ENCODE measurements around the gene L3MBTL3.
A peak's percentile ranks its signal among the peaks of the same experiment; 100 is the strongest.
"Not testable (repeated sequence)": the region's sequence is repeated elsewhere in the genome, so short reads cannot be mapped to it uniquely, and the experiment has no call there.

Gene L3MBTL3

GRCh38 chr6:130143709-130144108 lies 125.3 kb downstream of the L3MBTL3 start:
- in situ Hi-C loops (cut with HindIII; ENCODE audit: low sequenced_read_pairs), result no loop called here
- no peak overlapping the region for H3K4me3 ChIP-seq (ENCODE audit: low read depth, low read length)
- DNase-seq (ENCODE audit: low read depth), result no peak
- TF ChIP-seq CTCF (IDR thresholded peaks at IDR 0.05; ENCODE audit: low read depth, low read length, missing control alignments), result no peak

DNA sequence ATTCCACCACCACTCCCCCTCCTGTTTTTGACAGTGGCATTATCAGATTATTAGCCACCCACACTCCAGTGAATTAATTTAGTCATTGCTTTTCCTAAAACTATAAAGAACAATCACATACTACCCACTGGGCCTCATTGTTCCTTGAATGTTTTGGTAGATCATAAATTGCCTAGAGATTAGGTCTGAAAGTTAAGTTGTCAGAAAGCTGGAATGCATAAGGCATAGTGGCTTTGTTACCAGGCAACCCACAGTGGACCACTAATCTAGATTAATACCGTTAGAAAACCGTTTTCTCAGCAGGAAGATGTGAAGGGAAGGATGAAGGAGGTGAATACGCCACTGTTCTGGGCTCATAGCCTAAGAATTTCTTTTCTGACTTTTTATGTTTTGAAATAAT lies 128.7 kb downstream of the L3MBTL3 start:
- peak; percentile 26 for DNase-seq (ENCODE audit: low read depth)
- no peak overlapping the region for H3K4me3 ChIP-seq (ENCODE audit: low read depth, low read length)
- TF ChIP-seq CTCF (IDR thresholded peaks at IDR 0.05; ENCODE audit: low read depth, low read length, missing control alignments), result no peak
- in situ Hi-C loops (cut with HindIII; ENCODE audit: low sequenced_read_pairs), result no loop called here

DNA sequence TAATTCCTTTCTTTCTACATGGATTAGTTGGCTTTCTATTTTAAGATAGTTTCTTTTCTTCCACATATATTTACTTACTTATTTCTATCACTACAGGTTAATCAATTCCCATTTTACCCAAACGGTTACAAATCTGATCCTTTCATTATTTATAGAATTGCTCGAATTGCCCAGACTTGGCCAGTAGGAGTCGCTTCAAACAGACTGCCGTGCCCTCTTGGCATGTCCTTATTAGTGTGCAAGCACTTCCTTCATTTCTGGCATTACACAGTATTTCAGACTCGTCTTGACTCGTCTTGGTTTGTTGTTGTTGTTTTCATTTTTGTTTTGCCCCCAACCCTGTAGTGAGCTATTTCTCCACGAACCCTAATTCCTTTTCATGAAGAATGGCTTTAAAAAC lies 129.8 kb downstream of the L3MBTL3 start:
- no peak for DNase-seq (ENCODE audit: low read depth)
- in situ Hi-C loops (cut with HindIII; ENCODE audit: low sequenced_read_pairs), result no loop called here
- no peak for TF ChIP-seq CTCF (IDR thresholded peaks at IDR 0.05; ENCODE audit: low read depth, low read length, missing control alignments)
- no peak overlapping the region for H3K4me3 ChIP-seq (ENCODE audit: low read depth, low read length)

DNA sequence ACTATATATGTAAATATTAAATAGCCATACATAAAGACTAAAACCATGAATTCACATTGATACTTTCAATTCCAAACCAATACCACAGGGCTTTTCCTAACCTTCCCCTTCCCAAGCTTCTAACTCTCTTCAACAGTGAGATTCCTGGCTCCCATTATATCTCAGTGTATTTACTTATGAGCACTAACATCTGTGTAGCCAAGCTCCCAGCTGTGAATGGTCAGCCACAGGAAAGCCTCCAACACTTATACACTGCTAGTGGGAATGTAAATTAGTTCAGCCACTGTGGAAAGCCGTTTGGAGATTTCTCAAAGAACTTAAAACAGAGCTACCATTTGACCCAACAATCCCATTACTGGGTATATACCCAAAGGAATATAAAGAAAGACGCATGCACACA lies 130.6 kb downstream of the L3MBTL3 start:
- DNase-seq (ENCODE audit: low read depth), result peak; percentile 70
- H3K4me3 ChIP-seq (ENCODE audit: low read depth, low read length); in situ Hi-C loops (cut with HindIII; ENCODE audit: low sequenced_read_pairs): not testable (repeated sequence)

GRCh38 chr6:130150906-130151305 lies 132.5 kb downstream of the L3MBTL3 start:
- H3K4me3 ChIP-seq (ENCODE audit: low read depth, low read length), result no peak overlapping the region
- no peak for DNase-seq (ENCODE audit: low read depth)
- in situ Hi-C loops (cut with HindIII; ENCODE audit: low sequenced_read_pairs), result no loop called here

DNA sequence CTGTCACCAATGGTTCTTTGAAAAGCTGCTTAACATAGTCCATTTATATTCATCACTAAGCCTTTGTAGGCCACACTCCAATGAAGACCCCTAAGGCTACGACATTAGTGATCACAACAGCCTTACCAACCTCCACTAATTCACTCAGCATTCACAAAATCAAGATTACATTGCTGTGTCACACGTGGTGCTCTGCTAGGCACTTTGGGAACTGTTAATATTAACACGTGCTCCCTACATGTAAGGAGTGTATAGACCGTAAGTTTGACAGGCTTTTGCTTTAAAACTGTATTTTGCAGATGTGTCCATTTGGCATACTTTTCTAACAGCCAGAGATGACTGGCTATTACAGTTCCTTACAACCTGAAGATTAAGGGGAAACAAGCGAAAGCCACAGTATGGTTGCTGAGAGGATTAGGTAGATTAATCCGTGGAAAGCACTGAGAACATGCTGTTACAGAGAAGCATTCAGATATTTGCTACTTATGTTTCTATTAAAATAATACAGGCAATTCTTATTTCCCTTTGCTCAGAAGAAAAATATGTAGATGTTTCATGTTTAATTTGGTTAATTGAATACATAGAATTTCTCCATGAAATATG lies 134.6 kb downstream of the L3MBTL3 start:
- H3K4me3 ChIP-seq (ENCODE audit: low read depth, low read length), result no peak overlapping the region
- no peak for DNase-seq (ENCODE audit: low read depth)
- TF ChIP-seq CTCF (IDR thresholded peaks at IDR 0.05; ENCODE audit: low read depth, low read length, missing control alignments), result no peak
- in situ Hi-C loops (cut with HindIII; ENCODE audit: low sequenced_read_pairs), result no loop called here

More at GRCh38 chr6:130150906-130151305, 132.5 kb downstream of the L3MBTL3 start:
- no peak for TF ChIP-seq CTCF (IDR thresholded peaks at IDR 0.05; ENCODE audit: low read depth, low read length, missing control alignments)

DNA sequence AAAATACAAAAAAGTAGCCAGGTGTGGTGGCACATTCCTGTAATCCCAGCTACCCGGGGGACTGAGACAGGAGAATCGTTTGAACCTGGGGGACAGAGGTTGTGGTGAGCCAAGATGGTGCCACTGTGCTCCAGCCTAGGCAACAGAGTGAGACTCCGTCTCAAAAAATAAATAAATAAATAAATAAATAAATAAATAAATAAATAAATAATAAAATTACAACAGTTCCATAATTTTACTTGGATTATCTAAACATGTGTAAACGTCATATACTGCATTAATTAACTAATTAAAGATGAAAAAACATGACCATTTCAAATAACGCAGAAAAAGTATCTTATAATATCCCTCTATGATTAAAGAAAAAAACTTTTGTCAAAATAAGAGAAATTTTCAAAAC lies 138.5 kb downstream of the L3MBTL3 start:
- no peak for TF ChIP-seq CTCF (IDR thresholded peaks at IDR 0.05; ENCODE audit: low read depth, low read length, missing control alignments)
- no peak overlapping the region for H3K4me3 ChIP-seq (ENCODE audit: low read depth, low read length)
- in situ Hi-C loops (cut with HindIII; ENCODE audit: low sequenced_read_pairs), result no loop called here
- DNase-seq (ENCODE audit: low read depth), result no peak

All from astrocyte of the cerebellum (primary cell).